Measurements from ENCODE around the gene CAMSAP1.

DNA sequence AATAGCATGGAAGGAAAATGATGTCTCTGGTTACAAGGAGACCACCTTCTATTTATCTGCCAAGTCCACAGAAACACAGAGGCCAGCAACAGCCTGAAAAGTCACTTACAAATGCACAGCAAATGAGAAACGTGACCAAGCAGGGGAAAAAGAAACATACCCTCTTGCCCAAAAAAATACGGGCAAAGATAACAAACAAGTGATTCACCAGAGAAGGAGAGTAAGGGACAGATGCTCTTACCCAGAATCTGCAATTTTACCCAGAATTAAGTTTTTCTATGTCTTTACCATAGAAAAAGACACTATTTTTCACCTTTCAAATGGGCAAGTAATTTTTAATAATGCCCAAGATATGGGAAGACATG, 28.1 kb downstream of the CAMSAP1 start:
- TF ChIP-seq POLR2AphosphoS5 (IDR thresholded peaks at IDR 0.05): no peak
- TF ChIP-seq, protein P1, sequence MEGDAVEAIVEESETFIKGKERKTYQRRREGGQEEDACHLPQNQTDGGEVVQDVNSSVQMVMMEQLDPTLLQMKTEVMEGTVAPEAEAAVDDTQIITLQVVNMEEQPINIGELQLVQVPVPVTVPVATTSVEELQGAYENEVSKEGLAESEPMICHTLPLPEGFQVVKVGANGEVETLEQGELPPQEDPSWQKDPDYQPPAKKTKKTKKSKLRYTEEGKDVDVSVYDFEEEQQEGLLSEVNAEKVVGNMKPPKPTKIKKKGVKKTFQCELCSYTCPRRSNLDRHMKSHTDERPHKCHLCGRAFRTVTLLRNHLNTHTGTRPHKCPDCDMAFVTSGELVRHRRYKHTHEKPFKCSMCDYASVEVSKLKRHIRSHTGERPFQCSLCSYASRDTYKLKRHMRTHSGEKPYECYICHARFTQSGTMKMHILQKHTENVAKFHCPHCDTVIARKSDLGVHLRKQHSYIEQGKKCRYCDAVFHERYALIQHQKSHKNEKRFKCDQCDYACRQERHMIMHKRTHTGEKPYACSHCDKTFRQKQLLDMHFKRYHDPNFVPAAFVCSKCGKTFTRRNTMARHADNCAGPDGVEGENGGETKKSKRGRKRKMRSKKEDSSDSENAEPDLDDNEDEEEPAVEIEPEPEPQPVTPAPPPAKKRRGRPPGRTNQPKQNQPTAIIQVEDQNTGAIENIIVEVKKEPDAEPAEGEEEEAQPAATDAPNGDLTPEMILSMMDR (IDR thresholded peaks at IDR 0.05): no peak
